Hepatocyte (in vitro differentiated cells): ENCODE data around the gene PDS5A.

Experiments used
- CTCF ChIP-seq: fragments of 200-600 bp; sonication (generic); IDR thresholded peaks from 2 replicates; pipeline ENCODE4 v1.5.1; 2016; ENCODE audit warnings: antibody characterized with exemption, mild to moderate bottlenecking; ENCODE audit not compliant: poor library complexity
- EZH2 ChIP-seq: fragments of 200-600 bp; sonication (generic); IDR thresholded peaks from 2 replicates; pipeline ENCODE4 v1.6.1; 2016; ENCODE audit warnings: antibody characterized with exemption, mild to moderate bottlenecking, borderline replicate concordance
- EZH2phosphoT487 ChIP-seq: fragments of 200-600 bp; sonication (generic); IDR thresholded peaks from one replicate; pipeline ENCODE4 v1.6.1; 2018; ENCODE audit warnings: antibody characterized with exemption, mild to moderate bottlenecking, low read depth, moderate library complexity; ENCODE audit not compliant: unreplicated experiment, severe bottlenecking

- TF ChIP-seq CTCF, result no peak
- no peak for TF ChIP-seq EZH2
- no peak for TF ChIP-seq EZH2phosphoT487
Observed at GRCh38 chr4:39792128-39792527, 185.6 kb downstream of the PDS5A start.
